GM04504 (cell line): ENCODE measurements around the gene ACP4.
"Not testable (repeated sequence)": the region's sequence is repeated elsewhere in the genome, so short reads cannot be mapped to it uniquely, and the experiment has no call there.

Experiments used
- DNase-seq: peaks from one replicate; pipeline ENCODE4 v3.0.0-alpha.2; 2012; ENCODE audit warnings: low read depth

ACP4 gene

GRCh38 chr19:50797781-50798658, 7.8 kb downstream of the ACP4 start:
- DNase-seq = no peak

GRCh38 chr19:50798659-50799546, 8.7 kb downstream of the ACP4 start:
- DNase-seq = no peak

- no peak for DNase-seq
Measured at GRCh38 chr19:50799547-50799851, 9.3 kb downstream of the ACP4 start.

- DNase-seq = no peak
Measured at GRCh38 chr19:50801107-50801506, 10.9 kb downstream of the ACP4 start.

- no peak for DNase-seq
Measured at GRCh38 chr19:50803633-50804419, 13.6 kb downstream of the ACP4 start.

GRCh38 chr19:50804420-50805272, 14.4 kb downstream of the ACP4 start:
- peak; percentile 98 for DNase-seq

GRCh38 chr19:50808856-50809255, 18.6 kb downstream of the ACP4 start:
- no peak for DNase-seq

- not testable (repeated sequence) for DNase-seq
Measured at GRCh38 chr19:50811622-50812238, 21.5 kb downstream of the ACP4 start.

- DNase-seq = no peak
Measured at GRCh38 chr19:50812474-50812873, 22.3 kb downstream of the ACP4 start.

GRCh38 chr19:50814883-50815282, 24.7 kb downstream of the ACP4 start:
- DNase-seq = no peak

- no peak for DNase-seq
Measured at GRCh38 chr19:50815439-50815838, 25.2 kb downstream of the ACP4 start.

GRCh38 chr19:50817941-50818858, 28.0 kb downstream of the ACP4 start:
- no peak for DNase-seq

- DNase-seq = no peak
Measured at GRCh38 chr19:50818859-50819472, 28.8 kb downstream of the ACP4 start.

GRCh38 chr19:50819636-50820035, 29.4 kb downstream of the ACP4 start:
- no peak for DNase-seq

- DNase-seq = no peak
Measured at GRCh38 chr19:50820086-50820485, 29.9 kb downstream of the ACP4 start.

- no peak for DNase-seq
Measured at GRCh38 chr19:50820549-50821247, 30.5 kb downstream of the ACP4 start.

- DNase-seq = no peak
Measured at GRCh38 chr19:50821248-50821612, 31.0 kb downstream of the ACP4 start.

GRCh38 chr19:50821622-50822021, 31.4 kb downstream of the ACP4 start:
- DNase-seq = no peak

GRCh38 chr19:50822661-50823208, 32.5 kb downstream of the ACP4 start:
- no peak for DNase-seq
